Measurements from ENCODE around the gene C4orf50.

- TF ChIP-seq SP1 (IDR thresholded peaks at IDR 0.05) (no peak), NFRKB (IDR thresholded peaks at IDR 0.05) (no peak), FOXM1 (IDR thresholded peaks at IDR 0.05; ENCODE audit: borderline replicate concordance) (no peak)
These were observed 1.4 kb upstream of the C4orf50 start for GRCh38 chr4:6019316-6020263.
